Measurements from ENCODE around the gene PKP4. TPM values are rescaled to one million over a fixed set of nuclear protein-coding genes. Genes with fewer than 3 reads are reported as not detected.

Gene PKP4
- total RNA-seq, 1 donor from 2014 or later, result 41.0 TPM

DNA sequence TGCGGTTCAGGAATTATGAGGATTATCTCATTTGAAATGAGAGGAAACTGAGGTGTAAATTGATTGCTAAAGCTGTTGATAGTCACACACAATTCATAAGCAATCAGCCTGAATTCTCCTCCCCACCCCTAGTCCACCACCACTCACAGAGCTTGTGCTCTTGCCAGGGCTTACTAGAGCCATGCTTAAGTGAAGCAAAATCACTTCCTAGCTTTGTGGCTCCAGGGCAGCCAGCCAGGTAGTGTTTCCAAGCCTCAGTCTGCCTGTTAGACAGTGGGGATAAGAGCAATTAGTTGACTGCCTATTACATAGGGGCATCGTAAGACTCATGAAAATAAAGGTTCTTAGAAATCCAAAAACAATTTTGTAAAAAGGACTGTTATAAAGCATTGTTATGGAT is 87.2 kb downstream of the PKP4 start:
- H3K4me3 ChIP-seq (ENCODE audit: low read depth, low read length), result no peak overlapping the region
- no peak for DNase-seq (ENCODE audit: low read depth)
- TF ChIP-seq, protein P1, sequence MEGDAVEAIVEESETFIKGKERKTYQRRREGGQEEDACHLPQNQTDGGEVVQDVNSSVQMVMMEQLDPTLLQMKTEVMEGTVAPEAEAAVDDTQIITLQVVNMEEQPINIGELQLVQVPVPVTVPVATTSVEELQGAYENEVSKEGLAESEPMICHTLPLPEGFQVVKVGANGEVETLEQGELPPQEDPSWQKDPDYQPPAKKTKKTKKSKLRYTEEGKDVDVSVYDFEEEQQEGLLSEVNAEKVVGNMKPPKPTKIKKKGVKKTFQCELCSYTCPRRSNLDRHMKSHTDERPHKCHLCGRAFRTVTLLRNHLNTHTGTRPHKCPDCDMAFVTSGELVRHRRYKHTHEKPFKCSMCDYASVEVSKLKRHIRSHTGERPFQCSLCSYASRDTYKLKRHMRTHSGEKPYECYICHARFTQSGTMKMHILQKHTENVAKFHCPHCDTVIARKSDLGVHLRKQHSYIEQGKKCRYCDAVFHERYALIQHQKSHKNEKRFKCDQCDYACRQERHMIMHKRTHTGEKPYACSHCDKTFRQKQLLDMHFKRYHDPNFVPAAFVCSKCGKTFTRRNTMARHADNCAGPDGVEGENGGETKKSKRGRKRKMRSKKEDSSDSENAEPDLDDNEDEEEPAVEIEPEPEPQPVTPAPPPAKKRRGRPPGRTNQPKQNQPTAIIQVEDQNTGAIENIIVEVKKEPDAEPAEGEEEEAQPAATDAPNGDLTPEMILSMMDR (conservative IDR thresholded peaks at IDR 0.05; ENCODE audit: low read depth, low read length), result no peak

DNA sequence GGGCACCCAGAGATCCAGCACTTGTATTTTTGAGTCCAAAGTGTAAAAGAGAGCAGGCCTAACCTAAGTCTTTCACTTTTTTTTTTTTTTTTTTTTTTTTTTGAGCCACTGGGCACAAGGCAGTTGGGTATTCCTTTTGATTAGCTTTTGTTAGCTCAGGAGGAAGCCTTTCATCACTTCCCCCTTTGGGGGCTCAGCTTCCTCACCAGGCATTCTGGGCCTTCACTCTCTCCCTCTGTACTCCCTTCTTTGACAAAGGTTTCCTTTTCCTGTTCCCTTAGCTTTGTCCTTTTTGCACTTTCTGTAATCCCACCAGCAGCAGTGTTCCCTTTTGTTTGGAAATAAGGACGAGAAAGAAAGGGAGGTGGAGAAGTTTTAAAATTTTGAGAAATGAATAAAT is 88.2 kb downstream of the PKP4 start:
- no peak overlapping the region for H3K4me3 ChIP-seq (ENCODE audit: low read depth, low read length)
- TF ChIP-seq, protein P1 (conservative IDR thresholded peaks at IDR 0.05; ENCODE audit: low read depth, low read length), result no peak

DNA sequence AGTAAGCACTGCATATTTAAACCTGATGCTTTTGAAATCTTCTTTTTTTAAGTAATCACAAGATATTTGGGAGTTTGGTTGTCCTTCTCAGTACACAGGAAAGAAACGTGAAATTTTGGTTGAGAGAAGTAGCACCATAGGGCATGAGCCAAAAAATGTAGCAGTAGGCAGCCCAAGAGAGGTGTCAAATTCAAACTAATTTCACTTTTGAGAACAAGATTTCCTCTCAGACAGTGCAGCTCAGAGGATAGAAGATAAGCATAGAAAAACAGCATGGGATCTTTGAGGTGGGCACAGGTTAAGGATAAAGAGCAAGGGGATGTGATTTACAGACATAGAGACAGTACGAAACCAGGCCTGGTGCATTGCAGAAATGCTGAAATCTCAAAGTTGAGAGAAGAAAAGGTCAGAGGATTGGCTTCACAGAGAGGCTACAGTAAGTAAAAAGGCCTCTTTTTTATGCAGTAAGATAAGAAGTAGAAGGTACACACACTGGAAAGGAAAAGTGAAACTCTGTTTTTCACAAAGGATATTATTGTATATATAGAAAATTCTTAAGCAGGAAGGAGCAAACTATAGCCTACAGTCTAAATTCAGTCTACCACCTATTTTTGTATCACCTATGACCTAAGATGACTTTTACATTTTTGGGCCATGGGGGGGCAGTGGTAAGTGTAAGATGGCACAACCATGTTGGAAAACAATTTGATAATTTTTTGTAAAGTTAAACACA is 89.8 kb downstream of the PKP4 start:
- TF ChIP-seq, protein P1 (conservative IDR thresholded peaks at IDR 0.05; ENCODE audit: low read depth, low read length), result no peak
- no peak for DNase-seq (ENCODE audit: low read depth)
- H3K4me3 ChIP-seq (ENCODE audit: low read depth, low read length), result no peak overlapping the region

More for the DNA sequence above, 88.2 kb downstream of the PKP4 start:
- DNase-seq (ENCODE audit: low read depth), result no peak

GRCh38 chr2:158553257-158553656 is 96.5 kb downstream of the PKP4 start:
- DNase-seq (ENCODE audit: low read depth), result no peak
- TF ChIP-seq, protein P1 (conservative IDR thresholded peaks at IDR 0.05; ENCODE audit: low read depth, low read length), result no peak
- H3K4me3 ChIP-seq (ENCODE audit: low read depth, low read length), result no peak overlapping the region

DNA sequence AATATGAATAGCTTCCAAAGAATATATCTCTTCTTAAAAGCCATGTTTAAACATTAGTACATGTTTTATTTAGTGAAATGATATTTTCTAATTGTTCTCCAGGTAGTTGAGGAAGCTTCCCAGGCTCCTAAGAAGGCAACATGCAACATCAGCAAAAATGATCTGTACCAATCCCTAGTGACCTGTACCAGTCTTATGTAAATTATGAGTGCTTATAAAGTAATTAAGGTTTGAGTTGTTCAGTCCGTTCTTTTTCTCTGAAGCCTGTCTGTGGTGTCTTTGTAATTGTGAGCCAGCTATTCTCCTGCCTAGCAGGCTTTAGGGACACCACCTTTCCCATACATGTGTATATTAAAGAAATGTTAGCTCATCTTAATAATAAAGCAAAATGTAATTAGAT is 98.2 kb downstream of the PKP4 start:
- H3K4me3 ChIP-seq (ENCODE audit: low read depth, low read length), result no peak overlapping the region
- TF ChIP-seq, protein P1 (conservative IDR thresholded peaks at IDR 0.05; ENCODE audit: low read depth, low read length), result no peak
- DNase-seq (ENCODE audit: low read depth), result no peak

- TF ChIP-seq, protein P1 (conservative IDR thresholded peaks at IDR 0.05; ENCODE audit: low read depth, low read length), result no peak
- no peak overlapping the region for H3K4me3 ChIP-seq (ENCODE audit: low read depth, low read length)
- no peak for DNase-seq (ENCODE audit: low read depth)
Measured at GRCh38 chr2:158556124-158556523, 99.4 kb downstream of the PKP4 start.

- DNase-seq (ENCODE audit: low read depth), result no peak
- H3K4me3 ChIP-seq (ENCODE audit: low read depth, low read length), result no peak overlapping the region
- TF ChIP-seq, protein P1 (conservative IDR thresholded peaks at IDR 0.05; ENCODE audit: low read depth, low read length), result no peak
Measured at GRCh38 chr2:158557752-158558151, 101.0 kb downstream of the PKP4 start.
